Heart left ventricle (tissue), 13 donors: ENCODE results near the gene RPS6KA5.

Experiments used
- CTCF ChIP-seq, 12 donors: fragments of 200-600 bp; sonication (generic) in 4 of 12; IDR thresholded peaks; one replicate each; pipeline versions ENCODE4 v1.5.0 to v1.8.0; 2018 to 2022; ENCODE audit warnings: antibody characterized with exemption in 12 of 12, mild to moderate bottlenecking in 5 of 12
- POLR2A ChIP-seq, 2 donors: fragments of 450-650 bp; IDR thresholded peaks; one replicate each; pipeline ENCODE4 v1.6.1; 2017; ENCODE audit warnings: antibody characterized with exemption in 2 of 2, mild to moderate bottlenecking in 2 of 2, moderate library complexity in 2 of 2
- donor health status: ischemic (EF 13 %, LVEDD 7.1; RV severe dilation, severe dysfunction).
- donor health status: DM: no; HTN: yes; CAD: no.
- donor health status: DM: no; HTN: no; CAD: no.
- donor health status: ischemic (EF 25% LVEDD 6.9; RV normal size, moderate dysfunction).
- donor health status: ischemic (EF 25% LVEDD 5.7; RV mildly dilated, moderate dysfunction).
- donor health status: ischemic (EF 35%, LVEDD 5.7; RV mildly dilated, moderate dysfunction).
- donor health status: nonischemic (EF 11% LVEDD 7.7; RV severe dilation, severe dysfunction).
- donor health status: DM: yes; HTN: yes; CAD: no.
- donor health status: PGD.
- donor health status: ischemic (EF 29% LVEDD 5.4; RV normal size, mild dysfunction).
- donor health status: nonischemic (EF 23%, LVEDD 6.1; RV moderate dilation, normal function).

GRCh38 chr14:91080071-91080470 lies 19.6 kb upstream of the RPS6KA5 start:
- no peak for TF ChIP-seq CTCF (IDR thresholded peaks at IDR 0.05)
- no peak for TF ChIP-seq POLR2A (IDR thresholded peaks at IDR 0.05)
